HG02852 (cell line): Measurements from ENCODE around the gene GSTM1.

Experiments
- ATAC-seq: cut with Tn5 transposase; IDR thresholded peaks from one replicate; pipeline ENCODE4 v1.9.1; 2021; ENCODE audit warnings: mild to moderate bottlenecking, moderate library complexity; ENCODE audit not compliant: unreplicated experiment

The GSTM1 gene

DNA sequence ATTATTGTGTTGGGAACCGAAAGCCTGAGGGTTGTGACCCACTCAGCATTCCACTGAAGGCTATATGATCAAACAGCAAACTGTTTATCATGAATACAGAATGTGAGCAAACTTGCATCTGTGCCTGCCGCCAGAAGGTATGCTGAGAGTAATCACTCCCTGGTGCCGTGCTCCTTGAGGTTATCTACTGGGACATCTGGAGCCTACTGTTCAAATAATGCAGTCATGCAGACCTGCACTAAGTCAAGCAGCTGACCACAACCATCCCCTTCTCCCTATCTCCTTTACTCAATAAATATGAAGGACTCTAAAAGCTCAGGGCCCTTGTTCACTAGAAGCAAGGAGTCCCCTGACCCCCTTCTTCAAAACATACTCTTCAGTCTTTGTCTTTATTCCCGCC lies 37.9 kb downstream of the GSTM1 start:
- no peak for ATAC-seq

DNA sequence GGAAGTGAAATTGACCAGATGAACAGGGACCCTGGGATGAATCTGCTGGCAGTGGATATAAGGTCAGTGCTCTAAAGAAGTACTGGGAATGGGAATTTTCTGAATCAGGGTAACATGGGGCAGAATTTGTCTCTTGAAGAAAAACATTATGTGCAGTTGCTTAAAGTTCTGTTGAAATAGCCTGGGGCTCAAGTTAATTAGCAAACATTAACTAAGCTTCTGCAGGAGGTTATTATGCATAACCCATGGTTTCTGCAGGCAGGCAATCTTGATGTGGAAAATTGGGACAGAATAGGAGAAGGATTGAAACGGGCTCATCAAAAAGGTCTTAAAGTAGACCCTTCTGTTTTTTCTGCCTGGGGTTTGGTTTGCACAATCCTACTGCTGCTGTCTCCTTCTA lies 38.4 kb downstream of the GSTM1 start:
- no peak for ATAC-seq

DNA sequence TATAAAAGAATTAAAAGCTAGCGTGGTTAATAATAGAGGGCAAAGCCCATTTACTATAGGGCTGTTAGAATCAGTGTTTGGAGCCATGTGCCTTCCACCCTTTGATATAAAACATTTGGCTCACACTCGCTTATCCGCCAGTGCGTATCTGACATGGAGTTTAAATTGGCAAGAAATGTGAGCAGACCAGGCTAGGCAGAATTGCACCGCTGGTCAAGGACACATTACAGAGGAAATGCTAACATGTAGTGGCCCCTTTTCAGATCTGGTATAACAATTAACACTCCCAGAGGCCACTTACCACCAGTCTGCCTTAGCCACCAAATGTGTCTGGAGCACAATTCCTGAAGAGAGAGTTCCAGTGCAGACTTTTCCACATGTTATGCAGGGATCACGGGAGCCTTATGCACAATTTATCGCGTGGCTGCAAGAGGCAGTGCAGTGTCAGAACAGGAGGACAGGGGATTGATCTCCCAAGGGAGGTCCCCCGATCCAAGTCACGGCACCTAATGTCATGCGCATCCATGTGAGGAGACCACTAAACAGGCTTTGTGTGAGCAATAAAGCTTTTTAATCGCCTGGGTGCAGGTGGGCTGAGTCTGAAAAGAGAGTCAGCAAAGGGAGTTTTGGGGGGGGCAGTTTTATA lies 39.2 kb downstream of the GSTM1 start:
- ATAC-seq, result no peak

DNA sequence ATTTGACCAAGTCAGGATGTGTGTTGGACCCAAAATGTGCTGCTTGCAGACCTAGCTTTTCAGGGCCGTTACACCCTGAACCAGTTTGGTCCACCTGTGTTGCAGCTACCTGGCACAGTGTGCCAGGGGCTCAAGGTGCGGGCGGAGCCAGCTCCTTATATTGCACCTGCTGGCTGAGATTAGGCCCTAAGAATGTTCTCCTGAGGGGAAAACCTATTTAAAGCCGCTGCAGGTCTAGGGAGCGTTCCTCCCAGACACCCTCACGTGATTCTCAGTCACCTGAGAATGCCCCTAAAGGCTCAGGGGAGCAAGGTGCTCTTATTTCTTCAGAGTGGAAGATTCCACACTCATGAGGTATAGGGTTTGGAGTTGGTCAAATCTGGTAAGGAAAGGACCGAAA lies 41.3 kb downstream of the GSTM1 start:
- no peak for ATAC-seq

DNA sequence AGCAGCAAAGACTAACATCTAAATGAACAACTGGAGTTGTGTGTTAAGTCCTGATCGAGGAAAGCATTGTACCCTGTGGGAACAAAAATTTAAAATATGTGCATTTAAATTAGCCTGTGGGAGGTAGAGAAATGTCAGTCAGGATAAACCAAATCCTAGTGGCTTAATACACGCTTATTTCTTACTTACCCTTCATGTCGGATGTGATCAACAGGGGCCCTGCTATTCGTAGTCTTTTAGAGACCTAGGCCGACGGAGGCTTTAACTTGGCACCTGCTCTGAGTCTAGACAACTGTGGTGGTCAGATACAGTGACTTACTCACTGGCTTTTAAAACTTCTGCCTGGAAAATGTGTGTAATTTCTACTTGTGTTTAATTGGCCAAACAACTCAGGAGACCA lies 43.0 kb downstream of the GSTM1 start:
- ATAC-seq, result no peak

DNA sequence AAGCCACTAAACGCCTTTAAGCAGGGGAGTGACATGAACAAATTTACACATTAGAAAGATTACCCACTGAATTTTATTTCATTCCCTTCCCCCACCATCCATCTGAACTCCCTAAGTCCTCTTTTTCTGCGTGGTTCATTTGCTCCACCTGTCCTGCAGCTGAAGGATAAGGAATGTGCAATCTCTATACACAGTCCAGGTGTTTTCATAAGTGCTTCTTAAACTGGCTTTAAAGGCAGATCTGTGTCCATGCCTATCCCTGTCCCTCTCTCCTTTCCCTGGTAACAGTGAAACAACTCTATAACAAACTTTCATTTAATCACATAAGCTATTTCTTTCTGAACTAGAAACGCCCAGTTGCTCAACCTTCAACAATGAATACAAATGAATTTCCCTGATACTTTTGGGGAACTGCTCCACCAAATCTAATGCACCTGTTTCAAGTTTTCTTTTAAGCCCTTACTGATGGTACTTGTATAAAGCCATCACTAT lies 44.8 kb downstream of the GSTM1 start:
- no peak for ATAC-seq

DNA sequence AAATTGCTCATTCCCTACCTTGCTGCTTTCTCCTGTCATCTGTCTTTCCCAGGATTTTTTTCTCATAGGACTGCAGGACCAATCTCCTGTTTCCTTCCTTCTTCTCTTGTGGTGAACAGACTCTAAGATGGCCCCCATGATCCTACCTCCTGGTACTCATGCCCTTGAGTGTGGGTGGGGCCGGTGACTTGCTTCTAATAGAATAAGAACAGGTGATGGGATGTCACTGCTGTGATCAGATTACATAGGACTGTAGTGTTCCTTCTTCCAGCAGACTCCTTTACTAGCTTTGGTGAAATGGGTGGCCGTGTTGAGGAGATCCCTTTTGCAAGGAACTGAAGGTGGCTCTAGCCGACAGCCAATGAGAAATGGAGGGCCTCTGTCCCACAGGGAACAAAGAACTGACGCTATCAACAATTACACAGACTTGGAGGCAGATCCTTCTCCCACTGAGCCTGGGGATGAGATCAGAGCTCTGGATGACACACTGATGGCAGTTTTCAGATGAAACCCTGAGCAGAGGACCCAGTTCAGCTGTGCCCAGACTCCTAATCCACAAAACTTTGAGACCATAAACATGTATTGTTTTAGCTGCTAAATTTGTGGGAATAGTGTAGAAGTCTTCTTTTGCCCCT lies 45.7 kb downstream of the GSTM1 start:
- no peak for ATAC-seq

DNA sequence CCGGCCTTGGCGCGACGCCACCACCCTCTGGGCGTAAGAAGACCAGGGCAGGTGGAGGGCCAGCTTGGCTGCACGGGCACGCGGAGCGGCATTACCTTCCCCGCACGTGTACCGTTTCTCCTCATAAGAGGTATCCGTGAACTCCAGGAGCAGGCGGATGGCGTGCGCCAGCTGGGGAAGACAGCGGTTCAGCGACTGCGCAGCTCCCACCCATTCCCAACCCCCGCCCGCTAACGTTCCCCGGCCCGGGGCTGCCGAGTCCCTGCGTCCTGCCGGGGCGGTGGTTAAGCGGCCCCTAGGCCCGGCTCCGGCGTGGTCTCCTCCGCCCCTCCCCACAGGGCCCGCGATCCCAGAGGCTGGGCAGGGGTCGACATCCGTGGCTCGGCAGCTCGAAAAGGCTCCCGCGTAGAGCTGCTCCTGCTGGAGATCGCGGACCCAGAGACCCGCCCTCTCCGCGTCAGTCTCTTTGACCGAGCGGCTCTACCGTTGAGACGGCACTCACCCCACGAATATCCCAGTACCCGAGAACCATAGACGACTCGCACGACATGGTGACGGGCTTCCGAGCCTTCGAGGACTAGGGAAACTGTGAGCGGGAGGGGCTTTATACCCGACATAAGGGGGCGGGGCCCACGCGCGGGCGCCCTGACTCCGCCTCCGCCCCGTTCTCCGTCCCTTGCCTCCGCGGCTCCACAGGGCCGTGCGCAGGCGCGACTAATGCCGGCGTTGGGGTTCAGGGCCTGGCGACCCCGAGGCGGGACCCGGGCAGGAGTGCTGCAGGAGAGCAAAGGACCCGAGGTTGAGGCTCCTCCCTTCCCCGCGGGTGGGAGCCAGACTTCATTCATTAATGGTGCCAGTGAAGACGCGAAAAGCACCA lies 52.4 kb downstream of the GSTM1 start:
- peak; percentile 83 for ATAC-seq

DNA sequence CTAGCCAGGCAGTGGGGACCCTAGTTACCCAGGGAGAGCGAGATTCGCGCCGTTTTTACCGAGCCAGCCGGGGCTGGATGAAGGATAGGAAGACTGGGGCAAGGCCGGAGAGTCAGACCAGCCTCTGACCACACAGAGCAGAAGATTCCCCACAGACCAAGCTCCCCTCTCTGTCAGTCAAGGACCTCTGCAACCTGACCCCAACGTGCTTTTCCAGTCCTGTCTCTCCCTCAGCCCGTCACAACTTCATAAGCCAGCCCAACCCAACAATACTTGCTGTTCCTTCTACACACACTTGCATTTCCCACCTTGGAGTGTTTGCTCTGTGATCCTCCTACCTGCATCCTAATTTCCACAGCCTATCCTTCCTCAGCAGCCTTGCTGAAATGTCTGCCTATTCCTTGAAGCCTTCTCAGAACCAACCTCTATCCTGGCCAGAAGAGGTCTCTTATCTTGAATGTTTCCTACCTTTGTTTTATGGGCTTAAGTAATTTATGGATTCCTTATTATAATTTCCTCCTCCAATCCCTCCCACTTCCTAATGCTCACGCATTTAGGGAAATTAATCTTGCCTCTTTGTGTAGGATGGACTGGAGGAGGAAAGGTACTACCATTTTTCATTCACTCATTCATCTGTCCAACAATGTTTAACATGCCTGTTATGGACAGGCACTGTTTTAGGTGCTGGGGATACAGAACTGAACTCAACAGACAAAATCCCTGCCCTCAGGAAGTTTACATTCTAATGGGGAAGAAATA lies 53.2 kb downstream of the GSTM1 start, which contains the start of gene GSTM3:
TSS of gene GSTM3 (minus strand) at position 424 of the 759 bp plus-strand sequence. CDS start 751 bp downstream, outside the sequence.
- ATAC-seq, result no peak
